HFF-Myc (cell line): Measurements from ENCODE around the gene DNAJC6.

Experiments used
- DNase-seq: peaks from one replicate; pipeline ENCODE4 v3.0.0-alpha.2; 2011; ENCODE audit warnings: low read depth; ENCODE audit errors: extremely low read depth
- H3K4me3 ChIP-seq: replicated peaks from 2 replicates; pipeline ENCODE4 v1.5.1; 2011; ENCODE audit warnings: low read depth, mild to moderate bottlenecking, control low read depth, low read length
- CTCF ChIP-seq: IDR thresholded peaks from 2 replicates; pipeline ENCODE4 v1.5.1; 2012; ENCODE audit warnings: mild to moderate bottlenecking, low read depth, low read length, control low read depth; ENCODE audit errors: missing control alignments

Gene DNAJC6

GRCh38 chr1:65344171-65344814, 35.0 kb downstream of the DNAJC6 start:
- no peak for TF ChIP-seq CTCF
- H3K4me3 ChIP-seq, result no peak overlapping the region
- no peak for DNase-seq

- H3K4me3 ChIP-seq, result no peak overlapping the region
- DNase-seq, result no peak
- TF ChIP-seq CTCF, result no peak
Observed at GRCh38 chr1:65346190-65346589, 36.8 kb downstream of the DNAJC6 start.

- no peak for TF ChIP-seq CTCF
- no peak for DNase-seq
- H3K4me3 ChIP-seq, result no peak overlapping the region
Observed at GRCh38 chr1:65355031-65355712, 45.8 kb downstream of the DNAJC6 start.

- H3K4me3 ChIP-seq, result no peak overlapping the region
- TF ChIP-seq CTCF, result no peak
- DNase-seq, result no peak
Observed at GRCh38 chr1:65357291-65357960, 48.1 kb downstream of the DNAJC6 start.

- DNase-seq, result no peak
- no peak overlapping the region for H3K4me3 ChIP-seq
- no peak for TF ChIP-seq CTCF
Observed at GRCh38 chr1:65359888-65360287, 50.5 kb downstream of the DNAJC6 start.

GRCh38 chr1:65360648-65361047, 51.3 kb downstream of the DNAJC6 start:
- H3K4me3 ChIP-seq, result no peak overlapping the region
- TF ChIP-seq CTCF, result no peak
- no peak for DNase-seq
